ENCODE data around the gene KLF3.

Gene KLF3

GRCh38 chr4:38681281-38681991 lies 17.4 kb downstream of the KLF3 start:
- POLR2A ChIA-PET = interaction anchor here (0.6 kb wide), 1 partner anchor 315 kb away, joined by 3 read pairs; no protein-coding TSS in a partner anchor
- no peak for DNase-seq (ENCODE audit: low read depth, low spot score)
- CTCF ChIA-PET = interaction anchor here (0.6 to 0.7 kb wide), 2 partner anchors 123 to 502 kb away, joined by 3 read pairs; no protein-coding TSS in a partner anchor

GRCh38 chr4:38682336-38682735 lies 18.3 kb downstream of the KLF3 start:
- ChIA-PET CTCF (interaction anchor here (0.6 to 1.1 kb wide), 3 partner anchors 363 to 503 kb away, joined by 3 read pairs; no protein-coding TSS in a partner anchor), POLR2A (interaction anchor here (0.7 kb wide), 1 partner anchor 244 kb away, joined by 3 read pairs; no protein-coding TSS in a partner anchor)
- no peak for DNase-seq (ENCODE audit: low read depth, low spot score)

More at GRCh38 chr4:38681281-38681991, 17.4 kb downstream of the KLF3 start:
- H3K4me3 ChIP-seq (ENCODE audit: low read depth, low read length) = no peak overlapping the region
- TF ChIP-seq CTCF (IDR thresholded peaks at IDR 0.05; ENCODE audit: insufficient read depth, low read length, missing control alignments) = no peak

GRCh38 chr4:38683276-38683675 lies 19.3 kb downstream of the KLF3 start:
- TF ChIP-seq CTCF (IDR thresholded peaks at IDR 0.05; ENCODE audit: insufficient read depth, low read length, missing control alignments) = no peak
- DNase-seq (ENCODE audit: low read depth, low spot score) = no peak
- POLR2A ChIA-PET = interaction anchor here (0.7 kb wide), 1 partner anchor 245 kb away, joined by 3 read pairs; no protein-coding TSS in a partner anchor
- H3K4me3 ChIP-seq (ENCODE audit: low read depth, low read length) = no peak overlapping the region
- CTCF ChIA-PET = interaction anchor here (1.1 to 1.2 kb wide), 2 partner anchors 14 to 369 kb away, joined by 3 read pairs; no protein-coding TSS in a partner anchor

More at GRCh38 chr4:38682336-38682735, 18.3 kb downstream of the KLF3 start:
- TF ChIP-seq CTCF (IDR thresholded peaks at IDR 0.05; ENCODE audit: insufficient read depth, low read length, missing control alignments) = no peak
- H3K4me3 ChIP-seq (ENCODE audit: low read depth, low read length) = no peak overlapping the region

- no peak for TF ChIP-seq CTCF (IDR thresholded peaks at IDR 0.05; ENCODE audit: insufficient read depth, low read length, missing control alignments)
- no peak overlapping the region for H3K4me3 ChIP-seq (ENCODE audit: low read depth, low read length)
- POLR2A ChIA-PET = no interaction called here
Measured at GRCh38 chr4:38684271-38684670, 20.3 kb downstream of the KLF3 start.

GRCh38 chr4:38684951-38685844 lies 21.2 kb downstream of the KLF3 start:
- H3K4me3 ChIP-seq (ENCODE audit: low read depth, low read length) = no peak overlapping the region
- no peak for DNase-seq (ENCODE audit: low read depth, low spot score)
- ChIA-PET CTCF (interaction anchor here (1.1 to 4.5 kb wide), 5 partner anchors 10 to 623 kb away, joined by 3 to 27 read pairs (median 3); no protein-coding TSS in a partner anchor), POLR2A (interaction anchor here (0.8 kb wide), 1 partner anchor 38 kb away, joined by 6 read pairs; no protein-coding TSS in a partner anchor)
- no peak for TF ChIP-seq CTCF (IDR thresholded peaks at IDR 0.05; ENCODE audit: insufficient read depth, low read length, missing control alignments)

More at GRCh38 chr4:38684271-38684670, 20.3 kb downstream of the KLF3 start:
- CTCF ChIA-PET = interaction anchor here (0.6 to 4.5 kb wide), 5 partner anchors 8 to 504 kb away, joined by 3 to 19 read pairs (median 4); no protein-coding TSS in a partner anchor
- DNase-seq (ENCODE audit: low read depth, low spot score) = no peak
